Ascending aorta (tissue), 2 donors: ENCODE data around the gene FRMD4A. TPM values are rescaled to one million over a fixed set of nuclear protein-coding genes. Genes with fewer than 3 reads are reported as not detected.
A peak's percentile ranks its signal among the peaks of the same experiment; 100 is the strongest.

Source experiments
- DNase-seq, 2 donors: peaks; one replicate each; pipeline ENCODE4 v3.0.0-alpha.2; 2019; ENCODE audit warnings: low spot score in 2 of 2
- H3K27ac ChIP-seq, 2 donors: fragments of 200-600 bp; sonication (generic); one replicate each; pipeline ENCODE4 v1.5.1; 2016 to 2017; ENCODE audit warnings: mild to moderate bottlenecking in 1 of 2
- H3K27me3 ChIP-seq: fragments of 200-600 bp; sonication (generic); one replicate; pipeline ENCODE4 v1.5.1; 2017
- H3K36me3 ChIP-seq, 2 donors: fragments of 200-600 bp; sonication (generic); one replicate each; pipeline ENCODE4 v1.5.1; 2016
- H3K4me1 ChIP-seq, 2 donors: fragments of 200-600 bp; sonication (generic); one replicate each; pipeline ENCODE4 v1.5.1; 2016 to 2017; ENCODE audit warnings: mild to moderate bottlenecking in 1 of 2
- H3K4me3 ChIP-seq, 2 donors: fragments of 200-600 bp; sonication (generic); one replicate each; pipeline ENCODE4 v1.5.1; 2016 to 2017; ENCODE audit warnings: mild to moderate bottlenecking in 1 of 2
- H3K9me3 ChIP-seq, 2 donors: fragments of 200-600 bp; sonication (generic); one replicate each; pipeline ENCODE4 v1.5.1; 2016
- intact Hi-C: fragments of 100-400 bp; cut with DNase I; formaldehyde crosslinking; loops from one replicate; pipeline ENCODE4 v1.15.1; 2023
- total RNA-seq: library from RNA; depleted of rRNA; stranded (reverse); fragments of >200 nt; gene quantifications from one replicate; pipeline ENCODE4 v1.1.0, GENCODE V29; 2016
- TF ChIP-seq, protein P1 (sequence below), 3 experiments: fragments of 200-600 bp in 2 of 3; fragments of 450-650 bp in 1 of 3; sonication (generic) in 2 of 3; IDR thresholded peaks; one replicate each; pipeline ENCODE4 v1.5.1; 2016 to 2019; ENCODE audit warnings: antibody characterized with exemption in 3 of 3, mild to moderate bottlenecking in 1 of 3, moderate library complexity in 1 of 3

Gene FRMD4A
- total RNA-seq, 1 donor from 2014 or later, result 108 TPM

DNA sequence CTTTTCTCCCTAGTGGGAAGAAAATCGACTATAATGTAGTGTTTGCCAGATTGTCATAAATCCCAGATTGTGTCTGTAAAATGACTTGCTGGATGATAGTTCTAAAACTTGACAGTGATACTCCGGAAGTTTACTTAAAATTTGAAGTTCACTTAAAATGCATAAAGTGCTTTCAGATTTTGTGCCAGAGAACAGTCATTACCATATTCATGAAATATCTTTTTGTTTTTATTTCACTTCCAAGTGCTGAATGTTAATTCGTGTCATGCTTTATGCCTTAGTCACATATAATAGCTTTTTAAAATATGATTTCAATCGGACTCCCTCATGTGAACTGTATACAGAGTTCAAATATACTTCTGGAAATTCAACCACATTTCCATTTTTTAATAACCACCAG lies 713.6 kb downstream of the FRMD4A start:
- intact Hi-C loops, result no loop called here
- H3K27ac ChIP-seq, result no peak overlapping the region

DNA sequence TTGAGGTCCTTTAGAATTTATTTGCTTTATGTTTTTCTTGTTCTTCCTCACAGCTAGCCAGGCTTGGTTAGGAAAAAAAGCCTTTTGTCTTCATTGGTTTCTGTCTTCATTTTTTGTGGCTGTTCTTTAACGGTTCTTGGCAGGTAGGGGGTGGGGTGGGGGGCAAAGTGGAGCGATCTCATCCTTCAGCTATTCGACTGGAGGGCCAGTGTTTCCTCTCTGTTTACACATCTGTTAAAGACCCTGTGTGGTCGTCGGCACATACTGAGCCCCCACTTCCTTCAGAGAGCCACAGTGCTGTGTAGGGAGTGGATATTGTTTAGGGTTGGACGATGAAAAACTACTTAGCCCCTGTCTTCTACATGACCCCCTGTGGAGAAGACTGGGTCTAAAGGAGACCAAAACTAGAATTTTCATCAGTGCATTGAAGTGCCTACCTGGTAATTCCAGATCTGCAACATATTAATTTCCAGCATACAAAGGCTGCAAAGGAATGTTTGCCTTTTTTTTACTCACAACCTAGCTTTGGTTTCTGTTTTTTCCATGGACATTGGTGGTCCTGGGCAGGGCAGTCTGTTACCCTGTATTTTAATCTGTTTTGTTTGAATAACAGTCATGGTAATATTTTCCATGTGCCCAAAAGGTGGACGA lies 714.9 kb downstream of the FRMD4A start:
- H3K4me3 ChIP-seq, result no peak overlapping the region
- no peak for DNase-seq
- no peaks in the 10 kb centered on the region for H3K4me1 ChIP-seq
- intact Hi-C loops, result no loop called here
- no peaks in the 10 kb centered on the region for H3K27me3 ChIP-seq
- peaks cover 22 to 60% of the 10 kb centered on the region in 2 donors for H3K36me3 ChIP-seq
- no peaks in the 10 kb centered on the region for H3K9me3 ChIP-seq
- no peak overlapping the region for H3K27ac ChIP-seq
- TF ChIP-seq, protein P1, sequence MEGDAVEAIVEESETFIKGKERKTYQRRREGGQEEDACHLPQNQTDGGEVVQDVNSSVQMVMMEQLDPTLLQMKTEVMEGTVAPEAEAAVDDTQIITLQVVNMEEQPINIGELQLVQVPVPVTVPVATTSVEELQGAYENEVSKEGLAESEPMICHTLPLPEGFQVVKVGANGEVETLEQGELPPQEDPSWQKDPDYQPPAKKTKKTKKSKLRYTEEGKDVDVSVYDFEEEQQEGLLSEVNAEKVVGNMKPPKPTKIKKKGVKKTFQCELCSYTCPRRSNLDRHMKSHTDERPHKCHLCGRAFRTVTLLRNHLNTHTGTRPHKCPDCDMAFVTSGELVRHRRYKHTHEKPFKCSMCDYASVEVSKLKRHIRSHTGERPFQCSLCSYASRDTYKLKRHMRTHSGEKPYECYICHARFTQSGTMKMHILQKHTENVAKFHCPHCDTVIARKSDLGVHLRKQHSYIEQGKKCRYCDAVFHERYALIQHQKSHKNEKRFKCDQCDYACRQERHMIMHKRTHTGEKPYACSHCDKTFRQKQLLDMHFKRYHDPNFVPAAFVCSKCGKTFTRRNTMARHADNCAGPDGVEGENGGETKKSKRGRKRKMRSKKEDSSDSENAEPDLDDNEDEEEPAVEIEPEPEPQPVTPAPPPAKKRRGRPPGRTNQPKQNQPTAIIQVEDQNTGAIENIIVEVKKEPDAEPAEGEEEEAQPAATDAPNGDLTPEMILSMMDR (IDR thresholded peaks at IDR 0.05), result no peak

More for the DNA sequence above, 713.6 kb downstream of the FRMD4A start:
- TF ChIP-seq, protein P1 (IDR thresholded peaks at IDR 0.05), result no peak
- no peak for DNase-seq
- Histone ChIP-seq H3K27me3 (no peaks in the 10 kb centered on the region), H3K9me3 (no peaks in the 10 kb centered on the region), H3K36me3 (peaks cover 21 to 59% of the 10 kb centered on the region in 2 donors), H3K4me3 (no peak overlapping the region), H3K4me1 (no peaks in the 10 kb centered on the region)

DNA sequence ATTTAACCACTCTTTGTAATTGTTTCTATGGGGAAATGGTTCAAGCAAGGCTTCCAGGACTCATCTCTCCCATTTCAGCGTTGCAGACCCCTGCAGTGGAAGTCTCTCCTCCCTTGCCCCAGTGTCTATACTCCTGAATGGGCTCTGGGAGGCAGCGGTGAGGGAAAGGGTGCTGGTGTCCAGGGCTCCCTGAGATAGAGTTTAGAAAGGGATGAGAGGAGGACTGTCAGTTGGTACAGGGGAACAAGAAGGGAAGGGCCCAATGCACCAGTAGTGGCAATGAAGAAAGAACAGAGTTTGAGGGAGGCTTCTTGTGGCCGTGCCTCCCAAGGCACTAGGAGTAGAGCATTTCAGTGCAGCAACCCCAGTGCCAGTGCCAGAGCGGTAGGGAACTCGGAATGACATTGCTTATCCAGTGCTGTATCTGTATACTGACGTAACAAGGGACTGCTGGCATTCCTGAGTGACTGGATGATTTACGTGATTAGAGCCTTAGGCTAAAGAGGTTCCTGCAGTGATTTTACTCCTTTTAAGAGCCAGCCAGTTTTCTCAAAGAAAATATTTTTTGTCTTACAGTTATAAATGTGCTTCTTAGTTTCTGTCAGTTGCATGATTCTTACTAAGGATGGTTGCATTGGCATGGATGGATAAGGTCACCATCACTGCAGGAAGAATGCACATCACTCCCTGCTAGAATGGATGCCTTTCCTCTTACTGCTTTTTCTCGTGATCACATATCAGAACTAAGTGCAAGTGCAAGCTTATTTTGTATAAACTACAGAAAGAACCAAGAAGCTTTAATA lies 716.0 kb downstream of the FRMD4A start:
- Histone ChIP-seq H3K27ac (no peak overlapping the region), H3K4me1 (no peaks in the 10 kb centered on the region), H3K36me3 (peaks cover 32 to 69% of the 10 kb centered on the region in 2 donors), H3K4me3 (no peak overlapping the region), H3K27me3 (no peaks in the 10 kb centered on the region), H3K9me3 (no peaks in the 10 kb centered on the region)
- TF ChIP-seq, protein P1 (IDR thresholded peaks at IDR 0.05), result no peak
- intact Hi-C loops, result no loop called here
- no peak for DNase-seq

DNA sequence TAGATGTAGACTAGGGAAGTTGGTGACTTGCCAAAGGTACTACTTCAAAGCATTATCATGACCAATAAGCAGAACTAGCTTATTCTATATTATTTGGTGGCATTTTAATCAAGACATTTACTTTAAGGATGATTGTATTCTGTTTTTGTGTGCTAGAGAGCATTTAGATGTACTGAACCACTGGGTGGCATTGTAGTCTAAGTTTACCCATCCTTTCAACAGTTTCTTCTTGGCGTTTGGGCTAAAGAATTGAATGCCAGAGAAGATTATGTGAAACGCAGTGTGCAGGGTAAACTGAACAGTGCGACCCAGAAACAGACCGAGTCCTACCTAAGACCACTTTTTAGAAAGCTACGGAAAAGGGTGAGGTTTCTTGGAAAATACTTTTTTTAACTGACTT lies 717.2 kb downstream of the FRMD4A start:
- TF ChIP-seq, protein P1 (IDR thresholded peaks at IDR 0.05), result peak in 2 of 3 experiments; percentile 9 to 39
- peaks cover 25 to 70% of the 10 kb centered on the region in 2 donors for H3K36me3 ChIP-seq
- H3K4me3 ChIP-seq, result no peak overlapping the region
- H3K27ac ChIP-seq, result no peak overlapping the region
- intact Hi-C loops, result no loop called here
- DNase-seq, result no peak
- no peaks in the 10 kb centered on the region for H3K27me3 ChIP-seq
- no peaks in the 10 kb centered on the region for H3K4me1 ChIP-seq
- H3K9me3 ChIP-seq, result no peaks in the 10 kb centered on the region

DNA sequence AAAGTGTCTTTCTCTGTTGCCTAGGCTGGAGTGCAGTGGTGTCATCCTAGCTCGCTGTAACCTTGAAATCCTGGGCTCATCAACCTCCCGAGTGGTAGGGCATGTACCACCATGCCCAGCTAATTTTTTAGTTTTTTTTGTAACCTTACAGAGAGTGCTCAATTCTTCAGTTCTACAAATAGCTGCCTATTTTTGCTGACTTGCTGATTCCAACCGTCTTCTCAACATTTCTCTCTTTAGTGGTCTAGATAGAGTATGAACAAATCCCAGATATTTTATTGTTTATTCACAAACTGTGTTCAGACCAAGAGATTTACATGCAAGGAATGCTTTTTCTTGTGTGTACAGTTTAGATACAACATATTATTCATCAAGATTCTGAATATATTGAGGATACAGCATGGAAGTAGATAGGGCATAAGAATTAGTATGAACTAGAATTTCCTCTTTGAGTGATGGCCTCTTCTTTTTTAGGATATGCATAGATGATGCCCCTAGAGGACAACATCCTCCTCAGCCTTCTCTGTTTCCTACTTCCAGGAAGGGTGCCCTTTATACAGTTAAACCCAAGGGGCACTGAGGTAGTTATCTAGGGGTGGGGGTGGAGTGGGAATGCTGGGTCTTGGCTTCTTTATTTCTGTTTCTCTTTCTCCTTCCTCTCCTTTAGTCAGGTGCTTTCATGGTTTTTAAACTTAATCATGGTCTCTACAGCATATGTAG lies 717.9 kb downstream of the FRMD4A start:
- no peak for DNase-seq
- TF ChIP-seq, protein P1 (IDR thresholded peaks at IDR 0.05), result no peak
- Histone ChIP-seq H3K27me3 (no peaks in the 10 kb centered on the region), H3K4me3 (no peak overlapping the region), H3K4me1 (no peaks in the 10 kb centered on the region), H3K36me3 (peaks cover 20 to 65% of the 10 kb centered on the region in 2 donors), H3K9me3 (no peaks in the 10 kb centered on the region), H3K27ac (no peak overlapping the region)
- intact Hi-C loops, result no loop called here
